HG02970 (cell line): ENCODE results near the gene STARD9.
"Not testable (repeated sequence)": the region's sequence is repeated elsewhere in the genome, so short reads cannot be mapped to it uniquely, and the experiment has no call there.

Experiments
- ATAC-seq: cut with Tn5 transposase; IDR thresholded peaks from one replicate; pipeline ENCODE4 v1.9.1; 2021; ENCODE audit warnings: mild to moderate bottlenecking, moderate library complexity, moderate number of reproducible peaks; ENCODE audit not compliant: unreplicated experiment, low FRiP score

Gene STARD9

DNA sequence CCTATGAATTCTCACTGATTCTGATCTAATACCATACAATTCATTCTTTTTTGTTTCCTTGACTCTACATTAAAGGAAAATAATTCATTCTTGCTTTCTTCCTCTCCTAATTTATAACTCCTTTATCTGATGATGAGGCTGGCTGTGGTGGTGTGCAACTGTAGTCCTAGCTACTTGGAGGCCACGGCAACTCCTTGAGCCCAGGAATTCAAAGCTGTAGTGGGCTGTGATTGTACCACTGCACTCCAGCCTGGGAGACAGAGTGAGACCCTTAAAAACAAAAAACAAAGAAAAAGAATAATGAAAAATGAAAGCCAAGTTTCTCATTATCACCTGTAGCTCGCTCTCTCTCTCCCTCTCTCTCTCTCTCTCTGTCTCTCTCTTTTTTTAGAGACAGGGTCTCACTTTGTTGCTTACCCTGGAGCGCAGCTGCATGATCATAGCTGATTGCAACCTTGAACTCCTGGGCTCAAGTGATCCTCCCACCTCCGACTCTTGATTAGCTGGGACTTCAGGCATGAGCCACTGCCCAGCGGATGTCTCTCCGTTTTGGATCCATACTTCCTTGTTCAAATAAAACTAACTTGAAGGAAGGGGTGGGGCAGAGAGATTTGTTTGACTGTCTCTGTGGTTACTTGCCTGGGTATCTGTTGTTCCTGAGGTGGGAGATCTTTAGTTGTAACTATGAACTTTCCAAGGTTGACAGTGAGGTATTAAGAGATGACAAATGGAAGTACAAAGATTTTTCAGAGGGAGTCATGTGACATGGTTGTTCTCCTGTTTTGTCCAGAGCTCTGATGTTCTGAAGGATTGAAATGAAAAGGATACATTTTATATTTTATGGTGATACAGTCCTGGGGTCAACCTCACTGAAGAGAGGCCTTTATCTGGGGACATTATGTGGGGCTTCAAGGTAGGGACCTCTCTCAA, 46.9 kb downstream of the STARD9 start:
- ATAC-seq, result no peak

- no peak for ATAC-seq
Measured at GRCh38 chr15:42623951-42624350, 48.5 kb downstream of the STARD9 start.

DNA sequence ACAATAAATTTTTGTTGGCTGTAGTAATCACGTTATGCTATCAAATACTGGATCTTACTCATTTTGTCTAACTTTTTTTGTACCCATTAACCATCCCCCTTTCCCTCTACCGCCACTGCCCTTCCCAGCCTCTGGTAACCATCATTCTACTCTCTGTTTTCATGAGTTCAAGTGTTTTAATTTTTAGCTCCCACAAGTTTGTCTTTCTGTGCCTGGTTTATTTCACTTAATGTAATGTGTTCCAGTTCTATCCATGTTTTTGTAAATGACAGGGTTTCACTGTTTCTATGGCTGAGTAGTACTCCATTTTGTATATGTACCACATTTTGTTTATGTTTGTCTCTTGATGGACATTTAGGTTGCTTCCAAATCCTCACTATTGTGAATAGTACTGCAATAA, 52.1 kb downstream of the STARD9 start:
- ATAC-seq, result no peak

GRCh38 chr15:42628761-42629160, 53.4 kb downstream of the STARD9 start:
- no peak for ATAC-seq

DNA sequence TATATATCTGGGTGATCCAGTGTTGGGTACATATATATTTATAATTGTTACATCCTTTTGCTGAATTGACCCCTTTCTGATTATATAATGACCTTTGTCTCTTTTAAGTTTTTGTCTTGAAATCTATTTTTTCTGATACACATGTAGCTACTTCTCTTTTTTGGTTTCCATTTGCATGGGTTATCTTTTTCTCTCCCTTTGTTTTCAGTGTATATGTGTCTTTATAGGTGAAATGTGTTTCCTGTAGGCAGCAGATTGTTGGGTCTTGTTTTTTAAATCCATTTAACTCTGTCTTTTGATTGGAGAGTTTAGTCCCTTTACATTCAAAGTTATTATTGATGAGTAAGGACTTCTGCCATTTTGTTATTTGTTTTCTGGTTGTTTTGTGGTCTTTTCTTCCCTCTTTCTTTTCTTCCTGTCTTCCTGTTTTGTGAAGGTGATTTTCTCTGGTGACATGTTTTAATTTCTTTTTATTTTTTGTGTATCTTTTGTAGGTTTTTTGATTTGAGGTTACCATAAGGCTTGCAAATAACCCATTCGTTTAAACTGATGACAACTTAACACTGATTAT, 56.8 kb downstream of the STARD9 start:
- ATAC-seq, result no peak

DNA sequence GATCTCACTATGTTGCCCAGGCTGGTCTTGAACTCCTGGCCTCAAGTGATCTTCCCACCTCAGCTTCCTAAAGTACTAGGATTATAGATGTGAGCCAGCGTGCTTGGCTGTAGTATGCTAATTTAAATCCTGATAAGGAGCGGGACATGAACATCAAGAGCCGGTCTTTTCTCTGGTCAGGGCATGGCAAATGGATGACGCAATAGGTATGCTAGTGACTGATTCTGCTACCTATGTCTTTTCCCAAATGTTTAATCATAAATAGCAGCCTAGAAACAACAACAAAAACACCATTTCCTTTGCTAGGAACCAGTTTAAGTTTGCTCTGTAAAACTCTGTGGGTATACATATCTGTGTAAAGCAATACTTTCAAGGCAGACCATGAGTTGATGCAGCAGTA, 64.7 kb downstream of the STARD9 start:
- no peak for ATAC-seq

GRCh38 chr15:42650208-42651066, 75.0 kb downstream of the STARD9 start:
- ATAC-seq, result no peak

GRCh38 chr15:42665827-42666226, 90.4 kb downstream of the STARD9 start:
- no peak for ATAC-seq

DNA sequence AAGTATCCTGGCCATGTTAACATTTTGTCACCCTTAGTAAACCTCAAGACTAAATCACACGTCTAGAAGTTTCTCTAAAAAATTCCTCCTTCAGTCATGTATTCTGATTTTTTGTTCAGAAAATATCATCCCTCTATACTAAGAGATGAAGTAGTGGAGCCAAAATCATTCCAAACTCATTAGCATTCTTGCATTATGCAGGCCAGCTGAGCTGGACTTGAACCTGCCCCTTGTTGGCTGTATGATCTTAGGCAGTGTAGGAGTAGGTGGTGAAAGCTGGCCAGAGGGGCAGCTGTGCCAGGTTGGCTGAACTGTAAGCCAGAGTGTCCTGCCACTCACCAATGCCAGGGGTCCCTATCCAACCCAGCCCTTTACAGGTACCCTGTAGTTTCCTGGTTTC, 92.4 kb downstream of the STARD9 start:
- ATAC-seq, result no peak

DNA sequence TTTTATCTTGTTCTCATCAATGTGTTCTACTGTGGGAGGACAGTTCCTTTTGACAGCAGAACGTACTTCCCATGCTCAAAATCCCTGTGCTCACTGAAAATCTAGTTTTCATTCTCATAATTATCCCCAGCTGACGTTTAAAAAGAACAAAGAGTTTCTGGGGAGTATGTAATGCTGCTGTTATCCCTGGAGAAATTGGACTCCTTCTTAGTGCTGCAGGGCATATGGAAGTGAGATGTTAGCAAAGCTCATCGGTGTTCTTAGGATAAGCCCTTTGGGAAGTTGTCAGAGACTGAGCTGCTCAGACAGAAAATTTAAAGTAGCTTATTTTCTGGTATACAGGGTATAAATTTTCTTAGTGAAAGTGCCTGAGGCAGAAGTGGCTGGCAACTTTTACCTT, 95.0 kb downstream of the STARD9 start:
- no peak for ATAC-seq

GRCh38 chr15:42672444-42672843, 97.0 kb downstream of the STARD9 start:
- ATAC-seq, result no peak

DNA sequence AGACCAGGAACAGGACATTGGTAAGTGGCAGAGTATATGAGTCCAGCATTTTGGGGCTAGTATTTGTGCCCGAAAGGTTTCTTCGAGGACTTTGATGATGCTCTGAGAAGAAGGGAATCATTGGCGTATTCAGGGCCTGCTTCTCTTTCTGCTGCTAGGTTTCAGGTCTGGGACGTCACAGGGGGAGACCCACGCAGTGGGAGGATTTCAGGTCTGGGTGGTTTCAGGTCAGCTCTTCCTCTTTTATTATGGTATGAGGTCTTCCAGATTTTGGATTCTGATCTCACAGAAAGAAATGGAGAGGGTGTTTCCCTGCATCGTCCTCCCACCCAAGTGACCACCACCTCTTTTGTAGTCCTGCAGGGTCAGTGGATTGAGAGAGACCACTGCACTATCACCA, 99.1 kb downstream of the STARD9 start:
- ATAC-seq, result no peak

- ATAC-seq, result no peak
Measured at GRCh38 chr15:42675021-42675420, 99.6 kb downstream of the STARD9 start.

DNA sequence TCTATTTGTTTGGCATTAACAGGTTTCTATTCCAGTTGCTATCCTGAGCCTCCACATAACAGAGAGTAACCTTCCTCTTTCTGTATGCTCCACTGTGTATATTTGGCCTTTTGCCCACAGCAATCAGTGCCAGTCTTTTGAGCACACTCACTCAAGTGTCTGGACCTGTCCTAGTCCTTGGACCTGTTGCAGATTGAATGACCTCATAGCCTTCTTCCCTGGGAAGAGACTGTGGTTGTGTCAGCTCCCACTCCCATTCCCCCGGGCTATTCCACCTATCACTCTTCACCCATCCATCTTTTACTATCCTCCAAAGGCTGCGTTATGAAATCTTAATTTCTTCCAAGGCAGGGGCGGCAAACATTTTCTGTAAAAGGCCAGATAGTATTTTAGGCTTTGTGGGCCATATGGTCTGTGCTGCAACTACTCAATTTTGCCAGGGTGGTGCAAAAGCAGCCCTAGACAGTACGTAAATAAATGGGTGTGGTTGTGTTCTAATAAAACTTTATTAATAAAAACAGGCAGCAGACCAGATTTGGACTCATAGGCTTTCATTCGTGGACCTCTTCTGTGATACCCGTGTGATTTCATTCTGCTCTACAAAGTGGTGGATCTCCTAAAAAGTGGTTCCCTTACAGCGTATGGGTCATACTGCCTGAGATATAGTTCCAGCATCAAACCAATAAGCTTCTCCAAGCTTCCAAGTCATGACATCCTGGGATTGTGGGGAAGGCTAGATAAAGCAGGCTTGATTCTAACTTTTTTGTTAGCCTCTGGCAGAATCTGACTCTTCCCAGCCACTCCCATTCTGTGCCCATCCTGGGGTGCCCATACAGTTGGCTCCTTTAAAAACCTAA, 104.1 kb downstream of the STARD9 start:
- no peak for ATAC-seq

DNA sequence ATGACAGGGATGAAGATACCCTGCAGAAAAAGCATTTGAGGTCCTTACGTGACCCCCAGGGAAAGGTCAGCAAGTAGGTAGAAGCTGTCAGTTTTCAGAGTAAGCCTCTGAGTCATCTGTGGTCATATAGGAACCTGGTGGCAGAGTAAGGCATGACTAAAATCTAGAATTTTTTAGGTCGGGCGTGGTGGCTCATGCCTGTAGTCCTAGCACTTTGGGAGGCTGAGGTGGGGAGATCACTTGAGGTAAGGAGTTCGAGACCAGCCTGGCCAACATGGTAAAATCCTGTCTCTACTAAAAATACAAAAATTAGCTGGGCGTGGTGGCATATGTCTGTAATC, 104.7 kb downstream of the STARD9 start:
- not testable (repeated sequence) for ATAC-seq

DNA sequence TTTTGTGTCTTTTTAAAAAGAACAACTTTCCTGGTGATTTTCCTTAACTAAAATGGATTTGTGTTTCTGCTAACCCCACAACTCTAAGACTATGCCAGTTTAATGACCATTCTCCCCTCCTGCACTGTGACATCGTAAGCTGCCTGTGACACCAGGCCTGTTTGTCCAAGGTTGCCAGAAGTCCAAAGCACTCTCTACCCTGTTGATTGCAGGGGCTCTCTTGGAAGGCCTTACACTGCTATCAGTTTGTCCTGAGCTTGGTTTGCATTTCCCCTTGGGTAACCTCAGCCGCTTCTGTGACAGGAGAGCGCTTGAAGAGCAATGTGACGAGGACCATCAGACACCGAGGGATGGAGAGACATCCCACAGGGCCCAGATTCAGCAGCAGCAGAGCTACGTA, 105.7 kb downstream of the STARD9 start:
- no peak for ATAC-seq

GRCh38 chr15:42686281-42686680, 110.9 kb downstream of the STARD9 start:
- no peak for ATAC-seq

DNA sequence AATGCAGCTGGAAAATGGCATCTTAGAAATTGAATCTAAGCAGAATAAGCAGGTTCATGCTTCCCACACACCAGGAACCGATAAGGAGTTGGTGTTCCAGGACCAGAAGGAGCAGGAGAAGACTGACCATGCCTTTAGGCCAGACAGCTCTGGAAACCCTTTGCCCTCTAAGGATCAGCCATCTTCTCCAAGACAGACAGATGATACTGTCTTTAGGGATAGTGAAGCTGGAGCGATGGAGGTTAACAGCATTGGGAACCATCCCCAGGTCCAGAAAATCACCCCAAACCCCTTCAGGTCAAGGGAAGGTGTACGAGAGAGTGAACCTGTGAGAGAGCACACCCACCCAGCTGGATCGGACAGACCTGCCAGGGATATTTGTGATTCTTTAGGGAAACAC, 112.3 kb downstream of the STARD9 start:
- ATAC-seq, result no peak

DNA sequence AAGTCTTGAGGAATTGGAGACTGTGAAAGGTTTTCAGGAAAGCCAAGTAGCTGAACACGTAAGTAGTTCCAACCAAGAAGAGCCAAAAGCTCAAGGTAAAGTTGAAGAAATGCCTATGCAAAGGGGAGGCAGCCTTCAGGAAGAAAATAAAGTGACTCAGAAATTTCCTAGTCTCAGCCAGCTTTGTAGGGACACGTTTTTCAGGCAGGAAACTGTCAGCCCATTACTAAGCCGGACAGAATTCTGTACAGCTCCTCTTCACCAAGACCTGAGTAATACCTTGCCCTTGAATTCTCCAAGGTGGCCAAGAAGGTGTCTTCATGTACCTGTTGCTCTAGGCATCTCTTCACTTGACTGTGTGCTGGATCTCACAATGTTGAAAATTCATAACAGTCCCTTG, 112.9 kb downstream of the STARD9 start:
- ATAC-seq, result no peak

GRCh38 chr15:42691308-42691707, 115.9 kb downstream of the STARD9 start:
- ATAC-seq, result no peak
